Cardiac fibroblast (primary cell): ENCODE results near the gene SLC47A2.
A peak's percentile ranks its signal among the peaks of the same experiment; 100 is the strongest.

Source experiments
- DNase-seq, 2 donors: peaks; one replicate each; pipeline versions ENCODE4 v3.0.0 to v3.0.0-alpha.2; 2010; ENCODE audit warnings: low read depth in 2 of 2
- H3K4me3 ChIP-seq, 2 donors: replicated peaks in 1 of 2; 1 replicate in 1 of 2; 2 replicates in 1 of 2; pipeline ENCODE4 v1.5.1; 2011; ENCODE audit warnings: low read depth in 2 of 2, low read length in 2 of 2, mild to moderate bottlenecking in 2 of 2, moderate library complexity in 1 of 2
- CTCF ChIP-seq: IDR thresholded peaks from one replicate; pipeline ENCODE4 v1.5.1; 2011; ENCODE audit warnings: low read depth, mild to moderate bottlenecking, low read length, inconsistent platforms

The SLC47A2 gene

GRCh38 chr17:19642373-19642893 is 74.0 kb downstream of the SLC47A2 start:
- no peak for TF ChIP-seq CTCF
- no peak for DNase-seq
- no peak overlapping the region for H3K4me3 ChIP-seq

- no peak overlapping the region for H3K4me3 ChIP-seq
- no peak for TF ChIP-seq CTCF
- no peak for DNase-seq
Measured at GRCh38 chr17:19641687-19642372, 74.6 kb downstream of the SLC47A2 start.

GRCh38 chr17:19631905-19632304 is 84.5 kb downstream of the SLC47A2 start:
- DNase-seq: no peak
- no peak for TF ChIP-seq CTCF

GRCh38 chr17:19630661-19631060 is 85.7 kb downstream of the SLC47A2 start:
- no peak for TF ChIP-seq CTCF
- DNase-seq: peak in 1 of 2 donors; percentile 30
- H3K4me3 ChIP-seq: no peak overlapping the region

More at GRCh38 chr17:19631905-19632304, 84.5 kb downstream of the SLC47A2 start:
- H3K4me3 ChIP-seq: no peak overlapping the region

GRCh38 chr17:19630035-19630434 is 86.3 kb downstream of the SLC47A2 start:
- TF ChIP-seq CTCF: no peak
- no peak overlapping the region for H3K4me3 ChIP-seq
- DNase-seq: no peak

GRCh38 chr17:19629449-19629848 is 86.9 kb downstream of the SLC47A2 start:
- TF ChIP-seq CTCF: no peak
- no peak for DNase-seq
- H3K4me3 ChIP-seq: no peak overlapping the region
